ENCODE results near the gene MORN1. TPM values are rescaled to one million over a fixed set of nuclear protein-coding genes. Genes with fewer than 3 reads are reported as not detected.
A peak's percentile ranks its signal among the peaks of the same experiment; 100 is the strongest.

Gene MORN1
- total and polyA plus RNA-seq, 9 of the 15 experiments (the other 6 are each of a cell fraction or from before 2014, with no cell fraction given) = 0.24 to 9.3 (median 4.2) TPM

- TF ChIP-seq ZNF511 (CRISPR knock-in tag; IDR thresholded peaks at IDR 0.05) = no peak
Observed at GRCh38 chr1:2307064-2307605, 84.2 kb downstream of the MORN1 start (continued).

- Histone ChIP-seq H3K4me1 (replicated peaks in 1 of 2; ENCODE audit: control insufficient read depth in 2 of 2, insufficient read depth in 2 of 2, low read length in 2 of 2) (peaks cover 0 to 53% of the 10 kb centered on the region in 2 experiments; a peak in 3 of 5 replicates), H2AFZ (ENCODE audit: low read depth, low read length) (no peak overlapping the region), H3K9me1 (ENCODE audit: control insufficient read depth, insufficient read depth, low read length) (no peaks in the 10 kb centered on the region), H4K20me1 (replicated peaks; ENCODE audit: control insufficient read depth, insufficient read depth, low read length) (no peaks in the 10 kb centered on the region), H3K9ac (ENCODE audit: insufficient read depth in 1 of 2, low read depth in 2 of 2, low read length in 2 of 2) (no peak overlapping the region), H3K79me2 (ENCODE audit: control insufficient read depth, insufficient read depth, low read length) (peaks cover 12% of the 10 kb centered on the region; the same call in 2 of the 3 replicates), H3K9me3 (replicated peaks; ENCODE audit: control insufficient read depth, insufficient read depth, low read depth, low read length) (no peaks in the 10 kb centered on the region), H3K4me3 (no peak overlapping the region), H3K36me3 (ENCODE audit: control insufficient read depth, insufficient read depth, low read length) (peaks cover 78% of the 10 kb centered on the region; the same call in 2 of the 3 replicates), H3K27ac (ENCODE audit: extremely low read depth, low read depth, low read length) (no peak overlapping the region), H3K27me3 (ENCODE audit: control insufficient read depth in 2 of 2, insufficient read depth in 2 of 2, low read length in 2 of 2) (no peaks in the 10 kb centered on the region), H3K4me2 (ENCODE audit: insufficient read depth, low read length) (no peak overlapping the region)
- in situ Hi-C loops (cut with MboI) = no loop called here
- ChIA-PET POLR2A (interaction anchor here (0.9 to 1.9 kb wide), 4 partner anchors 9 to 77 kb away, joined by 3 to 6 read pairs (median 4); no protein-coding TSS in a partner anchor), CTCF (ENCODE audit: low intra/inter-chr PET ratio) (no interaction called here)
- no peak for FAIRE-seq
- no TSS peak for BruUV-seq (replicated peaks)
- WGBS (ENCODE audit: insufficient coverage, low coverage, missing lambda C conversion rate) = 95% methylated on average over 56 of the region's 81 CpGs
- no peak for ATAC-seq
- intact Hi-C loops (cut with micrococcal nuclease) = no loop called here
- no peak for DNase-seq (ENCODE audit: extremely low read depth in 1 of 4, low spot score in 3 of 4)
- TF ChIP-seq ZNF324 (CRISPR knock-in tag; IDR thresholded peaks at IDR 0.05) (no peak), ZBTB33 (CRISPR knock-in tag; IDR thresholded peaks at IDR 0.05) (peak; percentile 54), HSF4 (CRISPR knock-in tag; IDR thresholded peaks at IDR 0.05; ENCODE audit: borderline replicate concordance) (no peak), ZNF57 (CRISPR knock-in tag; IDR thresholded peaks at IDR 0.05) (no peak), CLOCK (CRISPR knock-in tag; IDR thresholded peaks at IDR 0.05; ENCODE audit: borderline replicate concordance) (no peak), POLR2G (IDR thresholded peaks at IDR 0.05; ENCODE audit: low read depth, low read length) (peak; percentile 19; the same call in 1 of the 2 replicates), CAMTA2 (CRISPR knock-in tag; conservative IDR thresholded peaks at IDR 0.05) (no peak), HNRNPL (IDR thresholded peaks at IDR 0.05; ENCODE audit: low read depth, low read length) (0 out of 2 replicates have a peak, but pooled peaks have one; percentile 69), ZNF740 (CRISPR knock-in tag; IDR thresholded peaks at IDR 0.05) (peak; percentile 73; the same call in 1 of the 2 replicates), ZNF740 (tag; IDR thresholded peaks at IDR 0.05) (no peak), ZNF311 (CRISPR knock-in tag; IDR thresholded peaks at IDR 0.05) (no peak)
Observed at GRCh38 chr1:2306151-2306978, 85.0 kb downstream of the MORN1 start.

Data from K562 (cell line).